Karpas-422 (cell line): Measurements from ENCODE around the gene SVOP. TPM values are rescaled to one million over a fixed set of nuclear protein-coding genes. Genes with fewer than 3 reads are reported as not detected.
A peak's percentile ranks its signal among the peaks of the same experiment; 100 is the strongest.

Experiments
- DNase-seq: peaks from one replicate; pipeline ENCODE4 v3.0.0-alpha.2; 2015
- H2AFZ ChIP-seq: fragments of 200-600 bp; sonication (generic); 2 replicates; pipeline ENCODE4 v1.6.1; 2014; ENCODE audit warnings: antibody characterized with exemption, low read length, mixed read lengths
- H3K27ac ChIP-seq: fragments of 200-600 bp; sonication (generic); 2 replicates; pipeline ENCODE4 v1.5.1; 2014; ENCODE audit warnings: mild to moderate bottlenecking, low read length, moderate library complexity
- H3K27me3 ChIP-seq: fragments of 200-600 bp; sonication (generic); 2 replicates; pipeline ENCODE4 v1.6.1; 2014; ENCODE audit warnings: low read length, mixed read lengths
- H3K36me3 ChIP-seq: fragments of 200-600 bp; sonication (generic); 2 replicates; pipeline ENCODE4 v1.6.1; 2014; ENCODE audit warnings: low read length, mixed read lengths; ENCODE audit not compliant: insufficient read depth
- H3K4me1 ChIP-seq: fragments of 200-600 bp; sonication (generic); 2 replicates; pipeline ENCODE4 v1.6.1; 2014; ENCODE audit warnings: mild to moderate bottlenecking, low read length, mixed read lengths
- H3K4me2 ChIP-seq: fragments of 200-600 bp; sonication (generic); 2 replicates; pipeline ENCODE4 v1.6.1; 2014; ENCODE audit warnings: low read length, low read depth, mild to moderate bottlenecking; ENCODE audit not compliant: poor library complexity, severe bottlenecking
- H3K4me3 ChIP-seq: fragments of 200-600 bp; sonication (generic); 2 replicates; pipeline ENCODE4 v1.5.1; 2014; ENCODE audit warnings: mild to moderate bottlenecking, antibody characterized with exemption, low read length, mixed read lengths
- H3K79me2 ChIP-seq: fragments of 200-600 bp; sonication (generic); 2 replicates; pipeline ENCODE4 v1.6.1; 2014; ENCODE audit warnings: mild to moderate bottlenecking, low read length, mixed read lengths
- H3K9ac ChIP-seq: fragments of 200-600 bp; sonication (generic); 2 replicates; pipeline ENCODE4 v1.6.0; 2014; ENCODE audit warnings: low read length
- H3K9me2 ChIP-seq: fragments of 200-600 bp; sonication (generic), shearing (Covaris generic); replicated peaks from 2 replicates; pipeline ENCODE4 v1.6.0; 2014; ENCODE audit warnings: mild to moderate bottlenecking, low read length, moderate library complexity; ENCODE audit not compliant: insufficient read depth
- H3K9me3 ChIP-seq: fragments of 300-700, 200-600 bp; sonication (generic); 2 replicates; pipeline ENCODE4 v1.6.1; 2014; ENCODE audit warnings: low read length, mixed read lengths
- H4K20me1 ChIP-seq: fragments of 200-600 bp; sonication (generic); 2 replicates; pipeline ENCODE4 v1.6.1; 2014; ENCODE audit warnings: mild to moderate bottlenecking, antibody characterized with exemption, low read length, low read depth; ENCODE audit not compliant: insufficient read depth
- total RNA-seq: library from RNA; depleted of rRNA; stranded (reverse); fragments of >200 nt; shearing (Covaris generic); gene quantifications from 2 replicates; pipeline ENCODE4 v1.2.3, GENCODE V29; 2014; ENCODE audit warnings: low replicate concordance

Gene SVOP
- total RNA-seq, 1 experiment from 2014 or later, result not detected

DNA sequence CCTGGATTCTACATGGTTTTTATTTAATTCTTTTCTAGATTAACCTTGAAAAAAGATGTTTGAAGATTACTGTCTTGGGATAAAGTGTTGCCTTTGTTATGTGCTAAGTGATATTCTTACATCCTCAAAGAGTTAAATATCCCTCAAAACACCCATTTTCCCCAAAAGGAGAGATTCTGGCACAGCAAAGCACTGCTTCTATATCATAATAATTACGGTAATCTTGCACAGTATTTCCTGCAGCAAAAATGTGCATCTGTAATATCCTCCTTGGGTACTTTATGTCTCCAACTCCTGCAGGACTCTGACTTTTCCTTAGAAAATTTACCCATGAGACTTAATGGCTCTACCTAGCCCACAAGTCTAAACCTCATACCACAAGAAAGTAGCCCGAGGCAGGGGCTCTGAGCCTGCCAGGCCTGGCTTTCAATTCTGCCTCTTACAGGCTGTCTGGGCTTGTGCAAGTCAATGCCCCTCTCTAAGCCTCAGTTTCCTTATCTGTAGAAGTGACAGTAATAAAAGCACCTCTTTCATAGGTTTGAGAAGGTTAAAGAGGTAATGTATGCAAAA is 45.8 kb downstream of the SVOP start:
- H2AFZ ChIP-seq, result no peak overlapping the region
- H3K79me2 ChIP-seq, result no peaks in the 10 kb centered on the region
- H3K36me3 ChIP-seq, result no peaks in the 10 kb centered on the region
- H3K4me2 ChIP-seq, result no peak overlapping the region
- no peak overlapping the region for H3K9ac ChIP-seq
- H3K9me2 ChIP-seq, result no peaks in the 10 kb centered on the region
- H3K4me3 ChIP-seq, result no peak overlapping the region
- no peaks in the 10 kb centered on the region for H3K27me3 ChIP-seq
- H3K4me1 ChIP-seq, result no peaks in the 10 kb centered on the region
- H4K20me1 ChIP-seq, result no peaks in the 10 kb centered on the region
- no peaks in the 10 kb centered on the region for H3K9me3 ChIP-seq
- DNase-seq, result no peak
- H3K27ac ChIP-seq, result no peak overlapping the region

DNA sequence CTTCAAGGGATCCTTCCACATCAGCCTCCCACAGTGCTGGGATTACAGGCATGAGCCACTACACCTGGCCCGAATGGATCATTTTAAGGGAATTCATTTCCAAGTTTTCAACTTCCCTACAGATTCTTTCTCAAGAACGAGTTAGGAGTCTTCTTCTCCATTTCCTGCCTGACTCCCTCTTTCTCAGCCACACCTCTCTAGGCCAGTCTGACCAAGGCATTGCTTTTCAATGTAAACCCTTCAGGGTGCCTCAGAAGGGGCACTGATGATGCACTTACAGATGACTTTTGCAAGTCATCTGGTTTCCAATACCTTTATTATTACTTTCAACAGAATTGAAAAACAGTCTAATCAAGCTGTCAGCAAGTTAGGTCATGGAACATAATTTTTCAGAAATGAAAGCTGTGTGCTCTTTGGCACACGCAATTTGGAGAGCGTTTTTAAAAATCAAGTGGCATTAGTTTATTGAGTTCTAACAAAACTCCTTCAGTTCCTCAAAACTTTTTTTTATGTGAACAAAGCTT is 47.2 kb downstream of the SVOP start:
- Histone ChIP-seq H3K9me2 (no peaks in the 10 kb centered on the region), H3K27ac (no peak overlapping the region), H3K27me3 (no peaks in the 10 kb centered on the region), H3K4me3 (no peak overlapping the region), H3K36me3 (no peaks in the 10 kb centered on the region), H3K79me2 (no peaks in the 10 kb centered on the region), H4K20me1 (no peaks in the 10 kb centered on the region), H3K4me2 (no peak overlapping the region), H3K9me3 (no peaks in the 10 kb centered on the region), H2AFZ (no peak overlapping the region), H3K4me1 (no peaks in the 10 kb centered on the region), H3K9ac (no peak overlapping the region)
- no peak for DNase-seq

- no peaks in the 10 kb centered on the region for H3K79me2 ChIP-seq
- H2AFZ ChIP-seq, result no peak overlapping the region
- H3K9me2 ChIP-seq, result no peaks in the 10 kb centered on the region
- H3K9me3 ChIP-seq, result no peaks in the 10 kb centered on the region
- no peaks in the 10 kb centered on the region for H3K36me3 ChIP-seq
- DNase-seq, result no peak
- H3K27ac ChIP-seq, result no peak overlapping the region
- no peaks in the 10 kb centered on the region for H4K20me1 ChIP-seq
- no peak overlapping the region for H3K9ac ChIP-seq
- no peak overlapping the region for H3K4me2 ChIP-seq
- no peaks in the 10 kb centered on the region for H3K4me1 ChIP-seq
- no peak overlapping the region for H3K4me3 ChIP-seq
- no peaks in the 10 kb centered on the region for H3K27me3 ChIP-seq
These were observed 48.5 kb downstream of the SVOP start for GRCh38 chr12:108972358-108972757.

- Histone ChIP-seq H3K4me3 (no peak overlapping the region), H3K27me3 (no peaks in the 10 kb centered on the region), H3K9me2 (no peaks in the 10 kb centered on the region), H3K9me3 (no peaks in the 10 kb centered on the region), H3K4me2 (no peak overlapping the region), H3K27ac (no peak overlapping the region), H4K20me1 (no peaks in the 10 kb centered on the region), H3K36me3 (no peaks in the 10 kb centered on the region), H2AFZ (no peak overlapping the region), H3K9ac (no peak overlapping the region), H3K79me2 (no peaks in the 10 kb centered on the region), H3K4me1 (no peaks in the 10 kb centered on the region)
- no peak for DNase-seq
These were observed 51.2 kb downstream of the SVOP start for GRCh38 chr12:108969622-108970021.

GRCh38 chr12:108967869-108968540 is 52.9 kb downstream of the SVOP start:
- H3K9me3 ChIP-seq, result no peaks in the 10 kb centered on the region
- H3K4me1 ChIP-seq, result no peaks in the 10 kb centered on the region
- H3K27me3 ChIP-seq, result no peaks in the 10 kb centered on the region
- H3K4me2 ChIP-seq, result no peak overlapping the region
- no peak overlapping the region for H3K4me3 ChIP-seq
- H3K9me2 ChIP-seq, result no peaks in the 10 kb centered on the region
- DNase-seq, result peak; percentile 67
- H4K20me1 ChIP-seq, result no peaks in the 10 kb centered on the region
- H3K36me3 ChIP-seq, result no peaks in the 10 kb centered on the region
- no peak overlapping the region for H3K27ac ChIP-seq
- H2AFZ ChIP-seq, result no peak overlapping the region
- H3K9ac ChIP-seq, result no peak overlapping the region
- H3K79me2 ChIP-seq, result no peaks in the 10 kb centered on the region

DNA sequence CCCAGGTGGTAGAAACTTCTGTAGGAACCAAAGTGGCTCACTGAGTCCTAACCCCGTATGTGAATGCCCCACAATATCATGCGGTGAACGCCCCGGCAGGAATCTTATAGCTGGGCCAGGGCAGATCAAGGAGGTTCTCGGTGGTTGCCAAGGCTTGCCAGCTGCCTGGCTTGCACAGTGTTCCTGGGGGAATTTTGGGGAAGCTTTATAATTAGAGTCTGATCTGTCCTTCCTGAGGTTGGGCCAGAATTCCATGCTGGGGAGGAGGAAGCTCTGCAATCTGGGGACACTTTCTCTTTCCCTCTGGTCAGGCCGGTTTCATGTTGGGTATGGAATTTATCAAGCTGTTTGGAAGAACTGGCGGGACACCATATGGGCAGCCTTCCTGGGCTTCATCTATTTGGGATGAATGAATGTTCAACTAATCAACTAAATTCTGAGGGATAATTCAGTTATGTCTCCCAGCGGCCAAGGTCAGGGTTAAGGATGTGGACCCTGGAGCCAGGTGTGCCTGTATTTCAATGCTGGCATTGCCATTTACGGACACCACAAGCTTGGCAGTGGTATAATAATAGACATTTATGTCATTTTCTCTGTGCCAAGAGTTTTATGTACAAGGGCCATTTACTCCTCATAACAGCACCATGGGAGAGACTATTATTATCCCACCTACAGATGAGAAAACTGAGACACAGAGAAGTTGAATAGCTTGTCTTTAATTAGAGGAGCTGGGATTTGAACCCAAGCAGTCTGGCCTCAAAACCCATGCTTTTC is 54.3 kb downstream of the SVOP start:
- Histone ChIP-seq H3K4me3 (no peak overlapping the region), H3K36me3 (no peaks in the 10 kb centered on the region), H3K9me2 (no peaks in the 10 kb centered on the region), H2AFZ (no peak overlapping the region), H3K9ac (no peak overlapping the region), H3K4me2 (no peak overlapping the region), H3K4me1 (no peaks in the 10 kb centered on the region), H3K79me2 (no peaks in the 10 kb centered on the region), H3K27ac (no peak overlapping the region), H4K20me1 (no peaks in the 10 kb centered on the region), H3K9me3 (no peaks in the 10 kb centered on the region), H3K27me3 (no peaks in the 10 kb centered on the region)
- no peak for DNase-seq

DNA sequence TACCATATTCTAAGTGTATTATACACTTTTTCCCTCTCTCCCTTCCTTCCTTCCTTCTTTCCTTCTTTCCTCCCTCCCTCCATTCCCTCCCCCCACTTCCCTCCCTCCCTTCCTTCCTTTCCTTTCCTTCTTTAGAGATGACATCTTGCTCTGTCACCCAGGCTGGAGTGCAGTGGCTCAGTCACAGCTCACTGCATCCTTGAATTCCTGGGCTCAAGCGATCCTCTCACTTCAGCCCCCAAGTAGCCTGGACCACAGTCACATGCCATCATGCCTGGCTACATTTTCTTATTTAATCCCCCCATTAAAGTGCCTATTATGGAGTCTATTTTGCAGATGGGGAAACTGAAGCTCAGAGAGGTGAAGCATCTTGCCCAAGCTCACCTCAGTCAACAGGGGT is 55.0 kb downstream of the SVOP start:
- H3K4me2 ChIP-seq, result no peak overlapping the region
- H3K4me1 ChIP-seq, result no peaks in the 10 kb centered on the region
- no peak for DNase-seq
- H3K9ac ChIP-seq, result no peak overlapping the region
- no peaks in the 10 kb centered on the region for H3K9me2 ChIP-seq
- no peak overlapping the region for H3K4me3 ChIP-seq
- no peaks in the 10 kb centered on the region for H3K9me3 ChIP-seq
- no peaks in the 10 kb centered on the region for H3K79me2 ChIP-seq
- H4K20me1 ChIP-seq, result no peaks in the 10 kb centered on the region
- no peak overlapping the region for H2AFZ ChIP-seq
- no peaks in the 10 kb centered on the region for H3K36me3 ChIP-seq
- H3K27me3 ChIP-seq, result no peaks in the 10 kb centered on the region
- no peak overlapping the region for H3K27ac ChIP-seq
